ENCODE results near the gene COA1.

COA1 gene

GRCh38 chr7:43590862-43591557 is 138.3 kb downstream of the COA1 start:
- no peak overlapping the region for H3K9ac ChIP-seq (ENCODE audit: low read depth, low read length)

GRCh38 chr7:43589728-43590127 is 139.6 kb downstream of the COA1 start:
- peaks cover 3% of the 10 kb centered on the region for H3K4me1 ChIP-seq (ENCODE audit: control insufficient read depth, insufficient read depth, low read length)
- no peaks in the 10 kb centered on the region for H3K27me3 ChIP-seq (ENCODE audit: control insufficient read depth, insufficient read depth, low read length)
- H3K36me3 ChIP-seq (ENCODE audit: control insufficient read depth, insufficient read depth, low read length), result no peaks in the 10 kb centered on the region
- no peak overlapping the region for H3K4me3 ChIP-seq (ENCODE audit: low read depth, low read length)
- H3K9ac ChIP-seq (ENCODE audit: low read depth, low read length), result no peak overlapping the region
- no peaks in the 10 kb centered on the region for H3K9me3 ChIP-seq (ENCODE audit: control insufficient read depth, insufficient read depth, low read length)

More at GRCh38 chr7:43590862-43591557, 138.3 kb downstream of the COA1 start:
- no peaks in the 10 kb centered on the region for H3K27me3 ChIP-seq (ENCODE audit: control insufficient read depth, insufficient read depth, low read length)
- peaks cover 3% of the 10 kb centered on the region for H3K4me1 ChIP-seq (ENCODE audit: control insufficient read depth, insufficient read depth, low read length)
- H3K36me3 ChIP-seq (ENCODE audit: control insufficient read depth, insufficient read depth, low read length), result no peaks in the 10 kb centered on the region
- H3K9me3 ChIP-seq (ENCODE audit: control insufficient read depth, insufficient read depth, low read length), result no peaks in the 10 kb centered on the region
- H3K4me3 ChIP-seq (ENCODE audit: low read depth, low read length), result no peak overlapping the region

All from iPS-15b (cell line).